Lung (tissue), 12 donors: ENCODE results near the gene SIK3. TPM values are rescaled to one million over a fixed set of nuclear protein-coding genes. Genes with fewer than 3 reads are reported as not detected.

ENCODE experiments used
- ATAC-seq: fragments of 200-7000 bp; cut with Tn5 transposase; one replicate; pipeline ENCODE4 v1.9.1; 2020; ENCODE audit warnings: moderate number of reproducible peaks; ENCODE audit not compliant: insufficient read depth, low FRiP score
- DNase-seq, 3 donors: peaks; one replicate each; pipeline ENCODE4 v3.0.0-alpha.2; 2013 to 2017
- H3K27ac ChIP-seq, 2 donors: one replicate each; pipeline ENCODE4 v1.5.1; 2013; ENCODE audit warnings: mild to moderate bottlenecking in 2 of 2, moderate library complexity in 2 of 2, control low read depth in 1 of 2, inconsistent platforms in 1 of 2, low read depth in 1 of 2, low read length in 1 of 2
- H3K27me3 ChIP-seq, 3 donors: one replicate each; pipeline ENCODE4 v1.5.1; 2013; ENCODE audit warnings: low read length in 2 of 3; ENCODE audit not compliant: control insufficient read depth in 3 of 3, insufficient read depth in 3 of 3
- H3K36me3 ChIP-seq, 4 donors: one replicate each; pipeline ENCODE4 v1.5.1; 2013; ENCODE audit warnings: low read length in 4 of 4, mild to moderate bottlenecking in 1 of 4, moderate library complexity in 1 of 4; ENCODE audit not compliant: control insufficient read depth in 4 of 4, insufficient read depth in 4 of 4
- H3K4me1 ChIP-seq, 5 donors: one replicate each; pipeline ENCODE4 v1.5.1; 2013; ENCODE audit warnings: low read length in 5 of 5, mild to moderate bottlenecking in 2 of 5, moderate library complexity in 1 of 5; ENCODE audit not compliant: control insufficient read depth in 5 of 5, insufficient read depth in 5 of 5
- H3K4me3 ChIP-seq: one replicate; pipeline ENCODE4 v1.5.1; 2013; ENCODE audit warnings: mild to moderate bottlenecking, control low read depth, moderate library complexity
- H3K9ac ChIP-seq, 2 donors: one replicate each; pipeline ENCODE4 v1.5.1; 2013; ENCODE audit warnings: low read length in 2 of 2, control low read depth in 1 of 2; ENCODE audit not compliant: insufficient read depth in 1 of 2
- H3K9me3 ChIP-seq, 4 donors: one replicate each; pipeline ENCODE4 v1.5.1; 2013; ENCODE audit warnings: low read length in 3 of 4, mild to moderate bottlenecking in 1 of 4, moderate library complexity in 1 of 4; ENCODE audit not compliant: control insufficient read depth in 4 of 4, insufficient read depth in 3 of 4
- WGBS, 2 donors: extraction: QIAGEN DNeasy Blood & Tissue Kit; methylation state at CpG; one replicate each; pipeline ENCODE4 v1.1.7; 2013; 5-methylcytosine and 5-hydroxymethylcytosine counted together
- polyA plus RNA-seq, 2 donors: library from polyadenylated mRNA; stranded (reverse); fragments of 200-250 nt; gene quantifications; one replicate each; pipeline ENCODE4 v1.2.1, GENCODE V29; 2013
- total RNA-seq, 2 donors: library from RNA; depleted of rRNA in 1 of 2; stranded (reverse); fragments of >200 nt in 1 of 2; gene quantifications; one replicate each; pipeline ENCODE4 v1.2.1, GENCODE V29; 2014 to 2021
- TF ChIP-seq, protein P1 (sequence below): IDR thresholded peaks from 2 replicates; pipeline ENCODE4 v1.5.1; 2012; ENCODE audit warnings: mild to moderate bottlenecking; ENCODE audit errors: control extremely low read depth, extremely low read depth
- donor health status: control.
- donor health status: control.
- donor health status: Bipolar disorder and iron deficiency.
- donor health status: healthy.
- donor health status: DM: yes; HTN: yes; CAD: no.

SIK3 gene
- total and polyA plus RNA-seq, 4 donors: 9.0 to 43.4 (median 29.6) TPM

- Histone ChIP-seq H3K4me1 (no peaks in the 10 kb centered on the region), H3K4me3 (no peak overlapping the region), H3K9me3 (no peaks in the 10 kb centered on the region), H3K27me3 (peaks cover 0 to 2% (median 0%) of the 10 kb centered on the region in 3 donors), H3K27ac (no peak overlapping the region), H3K9ac (no peak overlapping the region), H3K36me3 (no peaks in the 10 kb centered on the region)
- ATAC-seq: no peak
- TF ChIP-seq, protein P1, sequence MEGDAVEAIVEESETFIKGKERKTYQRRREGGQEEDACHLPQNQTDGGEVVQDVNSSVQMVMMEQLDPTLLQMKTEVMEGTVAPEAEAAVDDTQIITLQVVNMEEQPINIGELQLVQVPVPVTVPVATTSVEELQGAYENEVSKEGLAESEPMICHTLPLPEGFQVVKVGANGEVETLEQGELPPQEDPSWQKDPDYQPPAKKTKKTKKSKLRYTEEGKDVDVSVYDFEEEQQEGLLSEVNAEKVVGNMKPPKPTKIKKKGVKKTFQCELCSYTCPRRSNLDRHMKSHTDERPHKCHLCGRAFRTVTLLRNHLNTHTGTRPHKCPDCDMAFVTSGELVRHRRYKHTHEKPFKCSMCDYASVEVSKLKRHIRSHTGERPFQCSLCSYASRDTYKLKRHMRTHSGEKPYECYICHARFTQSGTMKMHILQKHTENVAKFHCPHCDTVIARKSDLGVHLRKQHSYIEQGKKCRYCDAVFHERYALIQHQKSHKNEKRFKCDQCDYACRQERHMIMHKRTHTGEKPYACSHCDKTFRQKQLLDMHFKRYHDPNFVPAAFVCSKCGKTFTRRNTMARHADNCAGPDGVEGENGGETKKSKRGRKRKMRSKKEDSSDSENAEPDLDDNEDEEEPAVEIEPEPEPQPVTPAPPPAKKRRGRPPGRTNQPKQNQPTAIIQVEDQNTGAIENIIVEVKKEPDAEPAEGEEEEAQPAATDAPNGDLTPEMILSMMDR: no peak
- WGBS, 2 donors: 83 to 84% methylated on average over 5 of the region's 5 CpGs
- no peak for DNase-seq
These were observed 299.9 kb downstream of the SIK3 start for GRCh38 chr11:116798368-116798767.

GRCh38 chr11:116797816-116798215 lies 300.4 kb downstream of the SIK3 start:
- Histone ChIP-seq H3K9me3 (no peaks in the 10 kb centered on the region), H3K27ac (no peak overlapping the region), H3K9ac (no peak overlapping the region), H3K4me3 (no peak overlapping the region), H3K36me3 (no peaks in the 10 kb centered on the region), H3K27me3 (peaks cover 0 to 2% (median 0%) of the 10 kb centered on the region in 3 donors), H3K4me1 (no peaks in the 10 kb centered on the region)
- ATAC-seq (no peak), DNase-seq (no peak)
- TF ChIP-seq, protein P1: no peak
- 83 to 90% methylated on average over 5 of the region's 5 CpGs for WGBS, 2 donors

GRCh38 chr11:116796548-116796947 lies 301.7 kb downstream of the SIK3 start:
- Histone ChIP-seq H3K9ac (no peak overlapping the region), H3K4me3 (no peak overlapping the region), H3K9me3 (no peaks in the 10 kb centered on the region), H3K27me3 (peaks cover 0 to 2% (median 0%) of the 10 kb centered on the region in 3 donors), H3K36me3 (no peaks in the 10 kb centered on the region), H3K27ac (no peak overlapping the region), H3K4me1 (peaks cover 0 to 9% (median 0%) of the 10 kb centered on the region in 5 donors)
- TF ChIP-seq, protein P1: no peak
- 62 to 66% methylated on average over 1 of the region's 1 CpG for WGBS, 2 donors
- no peak for ATAC-seq
- no peak for DNase-seq

DNA sequence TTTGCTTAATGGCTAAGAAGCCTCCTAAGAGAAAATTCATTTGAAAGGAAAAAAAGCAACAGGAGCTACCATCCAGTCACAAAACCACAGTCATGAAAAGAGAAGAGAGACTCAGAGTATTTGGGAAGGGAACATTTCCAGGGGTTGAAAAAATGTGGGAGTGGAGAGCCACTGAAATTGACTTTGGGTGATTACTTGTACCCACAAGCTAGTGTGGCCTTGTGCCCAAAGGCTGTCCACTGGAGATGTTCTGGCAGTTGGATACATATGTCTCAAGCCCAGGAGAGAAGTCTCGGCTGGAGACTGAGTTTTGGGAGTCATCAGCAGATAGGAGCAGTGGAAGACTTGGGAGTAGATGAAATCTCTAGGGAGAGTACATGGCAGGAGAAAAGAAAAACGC lies 303.4 kb downstream of the SIK3 start:
- no peak for ATAC-seq
- 85 to 96% methylated on average over 2 of the region's 2 CpGs for WGBS, 2 donors
- H3K9me3 ChIP-seq: no peaks in the 10 kb centered on the region

More for the DNA sequence above, 303.4 kb downstream of the SIK3 start:
- no peak for DNase-seq
- H3K9ac ChIP-seq: no peak overlapping the region
- peaks cover 0 to 2% (median 0%) of the 10 kb centered on the region in 3 donors for H3K27me3 ChIP-seq
- H3K4me3 ChIP-seq: no peak overlapping the region
- H3K4me1 ChIP-seq: peaks cover 0 to 15% (median 0%) of the 10 kb centered on the region in 5 donors
- no peaks in the 10 kb centered on the region for H3K36me3 ChIP-seq
- H3K27ac ChIP-seq: no peak overlapping the region
- TF ChIP-seq, protein P1: no peak
